ENCODE measurements around the gene FILIP1L.

FILIP1L gene

DNA sequence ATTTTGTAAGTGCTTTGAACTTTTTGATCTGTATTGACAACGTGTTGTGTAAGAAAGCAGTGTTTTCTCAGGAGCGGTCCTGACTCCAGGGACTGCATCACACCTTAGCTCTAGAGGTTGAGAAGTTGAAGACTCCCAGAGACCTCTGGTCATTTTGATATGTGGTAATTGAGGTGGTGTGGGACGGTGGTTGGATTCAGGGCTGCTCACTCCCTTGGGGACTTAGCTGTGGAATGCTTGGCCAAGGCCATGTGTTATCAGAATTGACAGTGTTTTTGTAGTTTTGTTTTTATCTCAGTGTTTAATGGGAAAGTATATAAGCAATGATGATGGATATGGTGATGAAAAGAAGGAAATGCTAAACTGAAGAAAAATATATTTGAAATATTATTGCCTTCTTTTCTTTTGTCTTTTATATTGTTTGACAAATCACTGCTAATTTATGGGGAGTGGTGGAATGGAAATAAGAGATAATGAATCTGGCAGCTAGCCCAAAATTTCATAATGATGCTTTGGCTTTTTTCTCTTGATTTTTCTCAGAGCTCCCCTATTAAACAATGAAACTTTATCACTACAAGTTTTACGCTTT, 280.6 kb downstream of the FILIP1L start:
- no peak for DNase-seq

- no peak for DNase-seq
These were observed 284.5 kb downstream of the FILIP1L start for GRCh38 chr3:99829844-99830243.

DNA sequence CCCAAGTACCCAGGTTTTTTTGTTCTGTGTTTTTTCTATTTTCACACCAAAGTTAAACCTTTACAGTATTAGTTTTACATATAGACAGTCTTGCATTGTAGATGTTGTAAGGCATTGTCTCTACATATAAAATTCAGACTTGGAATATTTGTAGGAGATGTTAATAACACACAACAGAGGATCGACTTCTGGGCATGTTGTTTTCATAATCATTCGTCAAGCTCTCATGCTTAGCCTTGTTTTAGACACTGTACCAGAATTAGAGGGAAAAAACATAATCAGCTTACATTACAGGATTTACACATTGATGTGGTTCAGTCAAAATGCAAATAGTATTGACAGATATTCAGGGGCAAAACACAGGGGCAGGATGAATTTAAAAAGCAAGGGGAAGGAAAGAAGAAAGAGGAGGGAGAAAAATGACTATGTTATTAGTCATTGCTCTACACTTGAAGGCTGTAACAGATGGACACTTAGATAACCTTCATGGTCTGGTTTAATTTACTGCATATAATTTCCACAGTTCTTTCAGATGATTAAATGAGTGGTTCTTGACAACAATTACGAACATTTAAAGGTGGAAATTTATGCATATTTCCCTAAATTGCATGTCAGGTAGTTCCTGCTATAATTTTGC, 289.2 kb downstream of the FILIP1L start:
- DNase-seq = no peak

GRCh38 chr3:99823723-99824711, 290.3 kb downstream of the FILIP1L start:
- DNase-seq = no peak

GRCh38 chr3:99818818-99819217, 295.5 kb downstream of the FILIP1L start:
- DNase-seq = no peak

- DNase-seq = peak; percentile 98
These were observed 296.7 kb downstream of the FILIP1L start, which contains the start of gene CMSS1 for GRCh38 chr3:99817437-99818240. Gene CMSS1, plus strand, starts transcription at chr3:99817862.

DNA sequence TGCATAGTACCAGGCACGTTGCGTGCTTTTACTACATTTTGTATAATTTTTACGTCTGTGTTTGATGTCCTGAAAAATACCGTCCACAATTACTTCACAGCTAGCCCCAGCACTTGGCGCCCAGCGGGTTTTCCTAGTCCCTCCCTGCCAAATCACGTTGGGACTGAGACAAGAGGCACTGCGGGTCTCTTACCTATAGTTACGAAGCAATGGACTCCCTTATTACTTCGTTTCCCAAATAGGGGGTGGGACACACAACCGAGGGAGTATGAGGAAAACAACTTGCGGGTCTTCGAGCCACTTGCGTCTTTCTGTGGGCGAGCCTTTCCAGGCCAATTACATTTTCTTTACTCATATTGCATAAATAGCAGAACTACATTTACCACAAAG, 297.3 kb downstream of the FILIP1L start:
- peak; percentile 25 for DNase-seq

- no peak for DNase-seq
These were observed 303.9 kb downstream of the FILIP1L start for GRCh38 chr3:99810403-99810802.

DNA sequence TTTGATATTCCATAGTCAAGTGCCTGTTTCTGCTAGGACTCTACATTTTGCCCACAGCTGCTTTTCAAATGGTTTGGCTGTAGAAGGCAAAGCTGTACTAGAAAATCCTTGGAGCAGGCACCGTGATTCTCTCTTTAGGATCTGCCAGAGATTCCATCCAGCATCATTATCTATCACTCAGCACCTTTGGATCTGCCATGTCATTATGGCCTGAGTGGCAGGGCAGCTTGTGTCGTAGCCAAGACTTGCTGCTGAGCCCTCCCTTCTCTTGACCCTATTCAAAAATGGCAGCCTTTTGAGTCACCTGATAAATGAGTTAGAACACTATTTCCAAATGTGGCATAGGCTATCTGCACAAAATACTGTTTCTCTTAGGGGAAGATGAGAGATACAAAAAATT, 304.7 kb downstream of the FILIP1L start:
- DNase-seq = no peak

DNA sequence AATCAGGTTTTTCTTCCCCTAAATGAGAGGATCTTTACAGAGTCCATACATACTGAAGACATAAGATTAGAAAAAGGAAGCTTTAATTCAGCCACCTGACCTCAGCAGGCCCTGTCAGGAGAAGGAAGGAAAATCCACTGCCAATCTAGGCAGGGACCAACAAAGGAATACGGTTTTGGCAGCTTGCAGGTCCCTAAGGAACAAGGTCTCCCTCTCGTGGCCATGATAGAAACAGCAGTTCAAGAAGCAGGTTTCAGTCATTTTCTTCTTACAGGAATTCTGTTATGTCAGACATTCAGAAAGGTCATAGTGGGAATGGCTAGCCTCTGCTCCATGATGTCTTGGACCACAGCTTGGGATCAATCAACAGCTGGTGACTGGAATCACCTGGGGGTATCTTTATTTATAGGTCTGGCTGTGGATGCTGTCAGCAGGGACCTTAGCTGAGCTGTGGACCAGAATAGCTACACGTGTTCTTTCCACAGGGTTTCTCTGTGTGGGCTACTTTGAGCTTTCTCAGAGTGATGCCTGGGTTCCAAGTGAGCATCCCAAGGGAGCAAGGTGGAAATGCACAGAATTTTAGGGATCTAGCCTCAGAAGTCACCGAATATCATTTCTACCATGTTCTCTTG, 306.0 kb downstream of the FILIP1L start:
- peak; percentile 38 for DNase-seq

GRCh38 chr3:99805160-99805559, 309.1 kb downstream of the FILIP1L start:
- no peak for DNase-seq

GRCh38 chr3:99803297-99803696, 311.0 kb downstream of the FILIP1L start:
- DNase-seq = no peak

DNA sequence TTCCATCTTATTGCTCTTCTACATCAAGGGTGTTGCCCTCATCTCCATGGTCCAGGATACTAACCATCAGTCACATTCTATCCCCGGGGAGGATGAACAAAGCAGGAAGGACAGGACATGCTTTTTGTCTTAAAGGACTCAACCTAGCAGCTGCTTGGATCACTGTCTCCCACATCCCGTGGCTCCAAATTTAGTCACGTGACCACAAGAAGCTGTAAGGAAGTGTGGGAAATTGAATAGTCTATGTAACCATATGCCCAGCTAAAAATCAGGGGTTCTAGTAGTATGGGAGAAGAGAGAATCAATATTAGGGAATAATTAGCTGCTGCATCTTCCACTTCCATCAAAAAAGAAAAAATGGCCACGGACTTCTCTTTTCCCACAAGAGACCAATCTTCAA, 314.9 kb downstream of the FILIP1L start:
- DNase-seq = no peak

DNA sequence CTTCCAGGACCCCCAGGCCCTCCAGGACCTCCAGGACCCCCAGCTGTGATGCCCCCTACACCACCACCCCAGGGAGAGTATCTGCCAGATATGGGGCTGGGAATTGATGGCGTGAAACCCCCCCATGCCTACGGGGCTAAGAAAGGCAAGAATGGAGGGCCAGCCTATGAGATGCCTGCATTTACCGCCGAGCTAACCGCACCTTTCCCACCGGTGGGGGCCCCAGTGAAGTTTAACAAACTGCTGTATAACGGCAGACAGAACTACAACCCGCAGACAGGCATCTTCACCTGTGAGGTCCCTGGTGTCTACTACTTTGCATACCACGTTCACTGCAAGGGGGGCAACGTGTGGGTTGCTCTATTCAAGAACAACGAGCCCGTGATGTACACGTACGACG, 318.7 kb downstream of the FILIP1L start:
- DNase-seq = no peak

DNA sequence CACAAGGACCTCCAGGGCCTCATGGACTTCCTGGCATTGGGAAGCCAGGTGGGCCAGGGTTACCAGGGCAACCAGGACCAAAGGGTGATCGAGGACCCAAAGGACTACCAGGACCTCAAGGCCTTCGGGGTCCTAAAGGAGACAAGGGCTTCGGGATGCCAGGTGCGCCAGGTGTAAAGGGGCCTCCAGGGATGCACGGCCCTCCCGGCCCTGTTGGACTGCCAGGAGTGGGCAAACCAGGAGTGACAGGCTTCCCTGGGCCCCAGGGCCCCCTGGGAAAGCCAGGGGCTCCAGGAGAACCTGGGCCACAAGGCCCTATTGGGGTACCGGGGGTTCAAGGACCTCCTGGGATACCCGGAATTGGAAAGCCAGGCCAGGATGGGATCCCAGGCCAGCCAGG, 319.8 kb downstream of the FILIP1L start:
- DNase-seq = no peak

DNA sequence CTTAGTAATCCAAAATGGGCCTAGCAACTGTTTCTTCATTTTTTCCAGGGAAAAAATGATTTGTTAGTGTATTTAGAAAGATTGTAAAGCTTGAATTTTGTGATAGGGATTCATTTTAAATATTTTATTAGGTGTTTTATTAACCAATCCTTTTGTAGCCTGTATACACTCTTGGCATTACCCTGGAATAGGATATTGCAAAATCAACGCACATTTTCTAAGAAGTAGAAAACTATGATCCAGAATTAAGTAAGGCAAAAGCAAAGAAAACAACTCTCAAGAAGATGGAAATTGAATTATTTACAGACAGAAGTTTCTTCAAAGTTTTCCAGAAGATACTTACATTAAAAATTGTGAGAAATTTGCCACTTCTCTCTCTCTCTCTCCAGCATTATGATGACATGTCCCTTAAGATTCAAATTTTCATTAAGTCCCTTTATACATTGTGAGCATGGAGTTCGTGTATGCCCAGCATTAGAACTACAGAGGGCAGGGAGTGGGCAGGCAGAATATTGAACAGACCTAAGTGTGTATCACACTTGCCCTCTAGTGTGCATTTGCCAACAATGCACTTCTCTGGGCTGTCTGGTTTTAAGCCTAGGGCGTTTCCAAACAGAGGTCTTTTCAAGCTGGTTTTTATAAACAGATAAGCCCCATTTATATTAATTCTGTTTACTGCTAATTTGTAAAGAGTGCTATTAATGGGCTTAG, 325.1 kb downstream of the FILIP1L start:
- peak; percentile 12 for DNase-seq

All from activated CD4-positive, alpha-beta T cell treated with anti-CD3 and anti-CD28 coated beads for 48 hours (primary cell).